Glutamatergic neuron (in vitro differentiated cells): ENCODE measurements around the gene CFAP57. TPM values are rescaled to one million over a fixed set of nuclear protein-coding genes. Genes with fewer than 3 reads are reported as not detected.

Source experiments
- DNase-seq: peaks from one replicate; pipeline ENCODE4 v3.0.0; 2022
- H3K27ac Mint-ChIP-seq: one replicate; pipeline ENCODE4 v1.8.0; 2020; ENCODE audit warnings: mild to moderate bottlenecking, mixed read lengths, inconsistent platforms; ENCODE audit not compliant: unreplicated experiment
- H3K27me3 Mint-ChIP-seq: one replicate; pipeline ENCODE4 v1.8.0; 2020; ENCODE audit warnings: mild to moderate bottlenecking, moderate library complexity, mixed read lengths, inconsistent platforms; ENCODE audit not compliant: unreplicated experiment
- H3K36me3 Mint-ChIP-seq: one replicate; pipeline ENCODE4 v1.8.0; 2020; ENCODE audit warnings: mild to moderate bottlenecking, mixed read lengths, inconsistent platforms; ENCODE audit not compliant: unreplicated experiment
- H3K4me1 Mint-ChIP-seq: one replicate; pipeline ENCODE4 v1.8.0; 2020; ENCODE audit warnings: mild to moderate bottlenecking, low read depth, mixed read lengths, inconsistent platforms; ENCODE audit not compliant: unreplicated experiment
- H3K4me3 Mint-ChIP-seq: one replicate; pipeline ENCODE4 v1.8.0; 2020; ENCODE audit warnings: mild to moderate bottlenecking, mixed read lengths, inconsistent platforms; ENCODE audit not compliant: unreplicated experiment
- H3K9me3 Mint-ChIP-seq: one replicate; pipeline ENCODE4 v1.8.0; 2020; ENCODE audit warnings: mild to moderate bottlenecking, moderate library complexity, mixed read lengths, inconsistent platforms; ENCODE audit not compliant: unreplicated experiment
- total RNA-seq: library from RNA; stranded (reverse); fragmentation: NEBNext Ultra II Directional; extraction: Animal tissue kit (Norgen Biotek cat#: 25700); gene quantifications from one replicate; pipeline ENCODE4 v1.2.1, GENCODE V29; 2021; ENCODE audit not compliant: unreplicated experiment
- TF ChIP-seq, protein P1 (sequence below): fragments of 200-600 bp; sonication (generic); IDR thresholded peaks from one replicate; pipeline ENCODE4 v1.5.0; 2021; ENCODE audit not compliant: partially characterized antibody, unreplicated experiment

The CFAP57 gene
- total RNA-seq, 1 donor from 2014 or later: 5.0 TPM

DNA sequence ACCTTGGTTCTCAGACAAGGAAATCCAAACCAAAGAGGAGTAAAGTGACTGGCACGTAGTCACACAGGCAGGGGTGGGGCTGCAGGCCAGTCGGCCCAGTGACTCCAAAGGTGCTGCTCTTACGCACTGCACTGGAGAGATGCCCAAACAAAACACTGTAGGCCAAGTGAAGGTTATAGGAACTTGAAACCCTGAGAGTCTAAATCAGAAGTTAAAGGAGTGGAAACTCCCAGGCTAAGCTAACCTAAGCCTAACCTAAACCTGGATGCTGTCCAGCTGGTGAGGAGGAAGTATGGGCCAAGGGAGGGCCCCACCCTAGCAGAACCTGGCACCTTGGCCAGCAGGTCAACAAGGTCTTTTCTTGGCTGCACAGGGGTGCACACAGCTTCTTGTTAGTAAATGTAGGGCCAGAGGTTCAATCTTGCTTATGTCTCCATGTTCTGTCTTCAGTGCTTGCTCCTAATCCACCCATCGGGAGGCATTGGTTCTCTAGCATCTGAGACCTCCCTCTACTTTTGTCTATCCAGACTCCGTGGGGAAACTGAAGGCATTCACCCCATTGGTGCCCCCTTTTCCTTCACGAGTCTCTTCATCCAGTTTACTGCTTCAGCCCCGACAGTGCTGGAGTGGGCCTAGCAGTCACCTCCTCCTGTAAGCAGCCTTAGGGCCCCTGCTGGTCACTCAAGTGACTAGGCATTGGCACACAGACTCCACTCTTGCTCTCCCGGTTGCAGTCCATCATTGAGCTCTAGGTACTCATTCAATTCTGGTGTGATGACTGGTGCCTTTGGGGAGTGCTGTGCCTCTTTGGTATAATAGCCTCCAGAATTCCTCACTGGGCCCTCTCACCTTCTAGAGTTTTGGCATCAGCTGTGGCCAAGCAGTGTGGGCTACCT lies 84.8 kb downstream of the CFAP57 start:
- peaks cover 38% of the 10 kb centered on the region for H3K36me3 Mint-ChIP-seq
- DNase-seq: no peak
- H3K27me3 Mint-ChIP-seq: peaks cover 2% of the 10 kb centered on the region
- no peak overlapping the region for H3K27ac Mint-ChIP-seq
- peaks cover 17% of the 10 kb centered on the region for H3K9me3 Mint-ChIP-seq
- TF ChIP-seq, protein P1, sequence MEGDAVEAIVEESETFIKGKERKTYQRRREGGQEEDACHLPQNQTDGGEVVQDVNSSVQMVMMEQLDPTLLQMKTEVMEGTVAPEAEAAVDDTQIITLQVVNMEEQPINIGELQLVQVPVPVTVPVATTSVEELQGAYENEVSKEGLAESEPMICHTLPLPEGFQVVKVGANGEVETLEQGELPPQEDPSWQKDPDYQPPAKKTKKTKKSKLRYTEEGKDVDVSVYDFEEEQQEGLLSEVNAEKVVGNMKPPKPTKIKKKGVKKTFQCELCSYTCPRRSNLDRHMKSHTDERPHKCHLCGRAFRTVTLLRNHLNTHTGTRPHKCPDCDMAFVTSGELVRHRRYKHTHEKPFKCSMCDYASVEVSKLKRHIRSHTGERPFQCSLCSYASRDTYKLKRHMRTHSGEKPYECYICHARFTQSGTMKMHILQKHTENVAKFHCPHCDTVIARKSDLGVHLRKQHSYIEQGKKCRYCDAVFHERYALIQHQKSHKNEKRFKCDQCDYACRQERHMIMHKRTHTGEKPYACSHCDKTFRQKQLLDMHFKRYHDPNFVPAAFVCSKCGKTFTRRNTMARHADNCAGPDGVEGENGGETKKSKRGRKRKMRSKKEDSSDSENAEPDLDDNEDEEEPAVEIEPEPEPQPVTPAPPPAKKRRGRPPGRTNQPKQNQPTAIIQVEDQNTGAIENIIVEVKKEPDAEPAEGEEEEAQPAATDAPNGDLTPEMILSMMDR: no peak
- no peaks in the 10 kb centered on the region for H3K4me1 Mint-ChIP-seq
- no peak overlapping the region for H3K4me3 Mint-ChIP-seq

DNA sequence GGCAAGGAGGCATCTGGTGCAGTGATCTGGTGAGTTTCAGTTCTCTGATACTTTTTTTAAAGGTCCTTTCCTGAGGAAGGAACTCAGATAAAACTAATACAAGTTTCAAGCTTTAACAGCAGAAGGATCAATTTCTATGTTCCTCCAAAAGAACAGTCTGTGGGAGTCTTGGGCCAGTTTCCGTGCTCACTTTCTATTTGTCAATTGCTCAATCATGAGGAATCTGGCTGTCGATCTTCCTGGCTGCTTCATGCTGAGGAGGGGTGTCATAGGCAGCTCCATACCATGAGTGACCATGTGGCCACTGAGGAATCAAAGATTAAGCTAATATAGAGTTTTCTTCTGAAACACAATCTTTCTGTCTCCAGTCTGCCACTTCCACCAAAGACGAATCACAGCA lies 86.2 kb downstream of the CFAP57 start:
- Mint-ChIP-seq H3K4me3 (no peak overlapping the region), H3K9me3 (peaks cover 12% of the 10 kb centered on the region), H3K27ac (no peak overlapping the region), H3K27me3 (peaks cover 3% of the 10 kb centered on the region), H3K4me1 (no peaks in the 10 kb centered on the region), H3K36me3 (peaks cover 37% of the 10 kb centered on the region)
- TF ChIP-seq, protein P1: no peak
- no peak for DNase-seq

DNA sequence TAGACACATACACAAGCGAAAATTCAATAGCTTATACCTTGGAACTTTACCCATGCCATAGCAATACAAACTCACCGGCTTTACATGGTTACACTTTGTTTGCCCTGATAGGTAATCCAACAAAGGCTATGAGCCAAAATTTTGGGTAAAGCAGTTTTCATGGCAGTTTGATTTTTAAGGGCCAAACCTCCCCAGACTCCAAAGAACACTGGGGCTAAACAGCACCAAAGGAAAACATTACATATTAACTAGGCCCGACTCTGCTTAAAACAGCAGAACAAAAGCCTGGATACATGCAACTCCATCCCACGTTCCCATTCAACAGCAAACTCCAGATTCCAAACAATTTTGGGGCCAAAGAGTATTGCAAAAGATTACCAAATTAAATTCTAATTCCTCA lies 93.3 kb downstream of the CFAP57 start:
- TF ChIP-seq, protein P1: no peak
- Mint-ChIP-seq H3K36me3 (peaks cover 28% of the 10 kb centered on the region), H3K4me1 (peaks cover 2% of the 10 kb centered on the region), H3K9me3 (peaks cover 14% of the 10 kb centered on the region), H3K27ac (no peak overlapping the region), H3K4me3 (peak overlapping the region; percentile 25), H3K27me3 (peaks cover 2% of the 10 kb centered on the region)
- no peak for DNase-seq

DNA sequence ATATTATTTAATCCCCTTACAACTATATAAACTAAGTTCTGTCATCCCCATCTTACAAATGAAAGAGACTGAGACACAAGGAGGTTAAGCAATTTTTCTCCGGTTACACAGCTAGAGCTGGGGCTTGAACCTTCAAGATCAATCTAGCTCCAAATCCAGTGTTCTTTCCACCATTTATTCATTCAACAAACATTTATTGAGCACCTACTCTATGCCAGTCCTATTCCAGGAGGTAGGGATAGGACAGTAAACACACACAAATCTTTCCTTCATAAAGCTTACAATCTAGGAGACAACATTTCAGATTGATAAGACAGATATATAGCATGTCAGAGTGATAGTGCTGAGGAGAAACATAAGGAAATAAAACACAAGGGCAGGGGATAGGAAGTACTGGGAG lies 94.8 kb downstream of the CFAP57 start:
- TF ChIP-seq, protein P1: no peak
- peaks cover 2% of the 10 kb centered on the region for H3K4me1 Mint-ChIP-seq
- no peak for DNase-seq
- H3K9me3 Mint-ChIP-seq: peaks cover 8% of the 10 kb centered on the region
- no peak overlapping the region for H3K27ac Mint-ChIP-seq
- peaks cover 20% of the 10 kb centered on the region for H3K36me3 Mint-ChIP-seq
- peaks cover 4% of the 10 kb centered on the region for H3K27me3 Mint-ChIP-seq
- no peak overlapping the region for H3K4me3 Mint-ChIP-seq

DNA sequence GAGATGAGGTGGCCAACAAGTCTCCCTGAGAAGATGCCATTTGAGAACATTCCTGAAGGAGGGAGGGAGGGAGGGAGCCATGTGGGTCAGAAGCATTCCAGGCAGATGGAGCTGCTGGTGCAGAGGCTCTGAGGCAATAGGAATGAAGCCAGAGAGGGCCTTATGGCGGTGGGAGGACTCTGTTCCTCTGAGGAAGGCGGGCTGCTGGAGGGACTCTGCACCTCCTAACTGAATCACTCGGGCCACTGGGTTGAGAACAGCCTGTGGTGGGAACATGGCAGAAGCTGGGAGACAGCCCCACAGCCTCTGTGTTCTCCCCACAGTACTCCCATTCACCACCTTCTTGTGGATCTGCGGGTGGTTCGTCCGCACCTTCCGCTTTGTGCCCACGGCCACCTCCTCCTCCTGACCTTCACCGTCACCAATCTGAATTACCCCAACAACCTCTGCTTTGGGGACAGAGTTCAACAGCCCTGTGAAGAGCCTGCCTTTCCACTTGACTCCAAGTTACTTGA lies 95.2 kb downstream of the CFAP57 start:
- no peak for DNase-seq
- Mint-ChIP-seq H3K4me1 (peaks cover 2% of the 10 kb centered on the region), H3K4me3 (no peak overlapping the region), H3K36me3 (peaks cover 15% of the 10 kb centered on the region), H3K27ac (no peak overlapping the region), H3K9me3 (peaks cover 8% of the 10 kb centered on the region), H3K27me3 (peaks cover 4% of the 10 kb centered on the region)
- TF ChIP-seq, protein P1: no peak
